ENCODE measurements around the gene ITFG2.

Gene ITFG2

GRCh38 chr12:2785017-2785416, 27.5 kb upstream of the ITFG2 start:
- no peaks in the 10 kb centered on the region for H3K79me2 ChIP-seq (ENCODE audit: insufficient read depth, low read length)
- no peaks in the 10 kb centered on the region for H3F3A ChIP-seq (ENCODE audit: insufficient read depth, low read length)
- no peak overlapping the region for H3K4me3 ChIP-seq (ENCODE audit: low read depth, low read length, poor library complexity, severe bottlenecking)
- H3K27me3 ChIP-seq (ENCODE audit: insufficient read depth, low read length), result peaks cover 3% of the 10 kb centered on the region; the same call in 1 of the 2 replicates
- TF ChIP-seq EZH2 (IDR thresholded peaks at IDR 0.05; ENCODE audit: borderline replicate concordance, low read length) (no peak), CTCF (IDR thresholded peaks at IDR 0.05; ENCODE audit: low read length) (no peak)
- H3K9me3 ChIP-seq (ENCODE audit: low read length), result no peaks in the 10 kb centered on the region
- H3K4me2 ChIP-seq (ENCODE audit: low read length), result no peak overlapping the region
- H3K4me1 ChIP-seq (ENCODE audit: insufficient read depth, low read length, severe bottlenecking), result peaks cover 7% of the 10 kb centered on the region
- H4K20me1 ChIP-seq (ENCODE audit: insufficient read depth, low read length), result no peaks in the 10 kb centered on the region
- H3K36me3 ChIP-seq (ENCODE audit: insufficient read depth, low read length), result no peaks in the 10 kb centered on the region
- no peak overlapping the region for H3K27ac ChIP-seq (ENCODE audit: low read depth, low read length, poor library complexity, severe bottlenecking)
- H3K9me2 ChIP-seq (ENCODE audit: low read depth, low read length), result no peaks in the 10 kb centered on the region
- no peak overlapping the region for H3K9ac ChIP-seq (ENCODE audit: low read length)
- H2AFZ ChIP-seq (ENCODE audit: low read length), result no peak overlapping the region

DNA sequence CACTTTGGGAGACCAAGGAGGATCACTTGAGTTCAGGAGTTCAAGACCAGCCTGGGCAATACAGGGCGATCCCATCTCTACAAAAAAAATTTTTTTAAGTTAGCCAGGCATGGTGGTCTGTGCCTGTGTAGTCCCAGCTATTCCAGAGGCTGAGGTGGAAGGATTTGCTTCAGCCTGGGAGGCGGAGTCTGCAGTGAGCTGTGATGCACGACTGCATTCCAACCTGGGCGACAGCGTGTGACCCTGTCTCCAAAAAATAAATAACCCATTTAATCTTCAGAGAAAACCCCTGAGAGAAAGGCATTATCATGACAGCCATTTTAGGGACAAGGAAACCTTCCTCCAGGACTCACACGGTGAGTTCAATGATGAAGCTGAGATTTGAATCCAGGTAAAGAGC, 21.4 kb upstream of the ITFG2 start:
- Histone ChIP-seq H3K79me2 (ENCODE audit: insufficient read depth, low read length) (peaks cover 3% of the 10 kb centered on the region), H3K4me1 (ENCODE audit: insufficient read depth, low read length, severe bottlenecking) (peaks cover 9% of the 10 kb centered on the region), H3K27me3 (ENCODE audit: insufficient read depth, low read length) (no peaks in the 10 kb centered on the region; the same call in 1 of the 2 replicates), H3K27ac (ENCODE audit: low read depth, low read length, poor library complexity, severe bottlenecking) (no peak overlapping the region), H3F3A (ENCODE audit: insufficient read depth, low read length) (no peaks in the 10 kb centered on the region), H3K9me2 (ENCODE audit: low read depth, low read length) (no peaks in the 10 kb centered on the region), H3K36me3 (ENCODE audit: insufficient read depth, low read length) (no peaks in the 10 kb centered on the region; the same call in none of the 2 replicates), H2AFZ (ENCODE audit: low read length) (no peak overlapping the region), H3K4me2 (ENCODE audit: low read length) (no peak overlapping the region), H3K9ac (ENCODE audit: low read length) (no peak overlapping the region), H3K9me3 (ENCODE audit: low read length) (no peaks in the 10 kb centered on the region), H3K4me3 (ENCODE audit: low read depth, low read length, poor library complexity, severe bottlenecking) (no peak overlapping the region), H4K20me1 (ENCODE audit: insufficient read depth, low read length) (no peaks in the 10 kb centered on the region)
- no peak for TF ChIP-seq CTCF (IDR thresholded peaks at IDR 0.05; ENCODE audit: low read length)
- TF ChIP-seq EZH2 (IDR thresholded peaks at IDR 0.05; ENCODE audit: borderline replicate concordance, low read length), result no peak

GRCh38 chr12:2792671-2793500, 19.6 kb upstream of the ITFG2 start:
- Histone ChIP-seq H2AFZ (ENCODE audit: low read length) (no peak overlapping the region), H3K27me3 (ENCODE audit: insufficient read depth, low read length) (no peaks in the 10 kb centered on the region; the same call in 1 of the 2 replicates), H3K4me2 (ENCODE audit: low read length) (no peak overlapping the region), H3K4me1 (ENCODE audit: insufficient read depth, low read length, severe bottlenecking) (peaks cover 23% of the 10 kb centered on the region), H3K4me3 (ENCODE audit: low read depth, low read length, poor library complexity, severe bottlenecking) (no peak overlapping the region), H3K79me2 (ENCODE audit: insufficient read depth, low read length) (peaks cover 12% of the 10 kb centered on the region), H3K27ac (ENCODE audit: low read depth, low read length, poor library complexity, severe bottlenecking) (no peak overlapping the region), H3K9ac (ENCODE audit: low read length) (no peak overlapping the region), H3K9me3 (ENCODE audit: low read length) (no peaks in the 10 kb centered on the region), H3F3A (ENCODE audit: insufficient read depth, low read length) (no peaks in the 10 kb centered on the region), H3K36me3 (ENCODE audit: insufficient read depth, low read length) (peaks cover 15% of the 10 kb centered on the region), H4K20me1 (ENCODE audit: insufficient read depth, low read length) (no peaks in the 10 kb centered on the region), H3K9me2 (ENCODE audit: low read depth, low read length) (no peaks in the 10 kb centered on the region)
- TF ChIP-seq CTCF (IDR thresholded peaks at IDR 0.05; ENCODE audit: low read length), result no peak
- TF ChIP-seq EZH2 (IDR thresholded peaks at IDR 0.05; ENCODE audit: borderline replicate concordance, low read length), result no peak
